Measurements from ENCODE around the gene HUNK. TPM values are rescaled to one million over a fixed set of nuclear protein-coding genes. Genes with fewer than 3 reads are reported as not detected.
"Not testable (repeated sequence)": the region's sequence is repeated elsewhere in the genome, so short reads cannot be mapped to it uniquely, and the experiment has no call there.

The HUNK gene
- total RNA-seq, 4 donors from 2014 or later = 1.6 to 7.0 (median 3.4) TPM

DNA sequence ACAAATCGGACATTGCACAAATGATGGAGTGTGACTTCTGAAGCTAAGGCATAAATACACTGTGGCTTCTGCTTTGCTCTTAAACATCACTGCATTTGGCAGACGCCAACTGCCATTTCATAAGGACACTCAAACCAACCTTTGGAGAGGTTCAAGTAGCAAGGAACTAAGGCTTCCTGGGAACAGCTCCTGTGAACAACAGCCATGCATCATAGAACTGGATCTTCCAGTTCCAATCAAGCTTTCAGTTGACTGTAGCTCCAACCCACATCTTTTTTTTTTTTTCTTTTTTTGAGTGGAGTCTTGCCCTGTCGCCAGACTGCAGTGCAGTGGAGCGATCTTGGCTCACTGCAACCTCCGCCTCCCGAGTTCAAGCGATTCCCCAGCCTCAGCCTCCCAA lies 10.7 kb upstream of the HUNK start:
- Histone ChIP-seq H3K27ac (no peak overlapping the region), H3K4me3 (no peak overlapping the region), H3K36me3 (no peaks in the 10 kb centered on the region), H3K27me3 (no peaks in the 10 kb centered on the region), H3K4me1 (no peaks in the 10 kb centered on the region), H3K9me3 (no peaks in the 10 kb centered on the region)
- TF ChIP-seq, protein P1, sequence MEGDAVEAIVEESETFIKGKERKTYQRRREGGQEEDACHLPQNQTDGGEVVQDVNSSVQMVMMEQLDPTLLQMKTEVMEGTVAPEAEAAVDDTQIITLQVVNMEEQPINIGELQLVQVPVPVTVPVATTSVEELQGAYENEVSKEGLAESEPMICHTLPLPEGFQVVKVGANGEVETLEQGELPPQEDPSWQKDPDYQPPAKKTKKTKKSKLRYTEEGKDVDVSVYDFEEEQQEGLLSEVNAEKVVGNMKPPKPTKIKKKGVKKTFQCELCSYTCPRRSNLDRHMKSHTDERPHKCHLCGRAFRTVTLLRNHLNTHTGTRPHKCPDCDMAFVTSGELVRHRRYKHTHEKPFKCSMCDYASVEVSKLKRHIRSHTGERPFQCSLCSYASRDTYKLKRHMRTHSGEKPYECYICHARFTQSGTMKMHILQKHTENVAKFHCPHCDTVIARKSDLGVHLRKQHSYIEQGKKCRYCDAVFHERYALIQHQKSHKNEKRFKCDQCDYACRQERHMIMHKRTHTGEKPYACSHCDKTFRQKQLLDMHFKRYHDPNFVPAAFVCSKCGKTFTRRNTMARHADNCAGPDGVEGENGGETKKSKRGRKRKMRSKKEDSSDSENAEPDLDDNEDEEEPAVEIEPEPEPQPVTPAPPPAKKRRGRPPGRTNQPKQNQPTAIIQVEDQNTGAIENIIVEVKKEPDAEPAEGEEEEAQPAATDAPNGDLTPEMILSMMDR (IDR thresholded peaks at IDR 0.05) = no peak
- no peak for TF ChIP-seq POLR2A (IDR thresholded peaks at IDR 0.05)
- no peak for DNase-seq

DNA sequence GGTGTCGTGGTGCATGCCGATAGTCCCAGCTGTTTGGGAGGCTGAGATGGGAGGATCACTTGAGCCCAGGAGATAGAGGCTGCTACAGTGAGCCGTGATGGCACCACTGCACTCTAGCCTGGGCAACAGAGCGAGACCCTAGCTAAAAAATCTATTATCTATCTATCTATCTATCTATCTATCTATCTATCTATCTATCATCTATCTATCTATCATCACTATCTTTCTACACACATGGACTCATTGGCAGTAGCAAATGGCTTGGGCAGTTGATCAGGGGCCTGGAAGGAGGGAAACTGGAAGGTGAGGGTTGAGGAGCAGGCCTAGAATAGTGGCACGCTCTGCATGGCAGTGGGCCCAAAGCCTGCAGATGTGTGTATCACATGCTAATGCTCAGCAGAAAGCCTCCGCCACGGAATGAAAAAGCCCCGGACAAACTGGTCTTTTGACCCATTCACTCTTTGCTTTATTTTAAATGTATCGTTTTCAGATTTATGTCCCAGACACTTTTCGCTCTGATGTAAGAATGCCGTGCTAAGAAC lies 7.3 kb upstream of the HUNK start:
- Histone ChIP-seq H3K9me3 (no peaks in the 10 kb centered on the region), H3K4me3 (no peak overlapping the region), H3K36me3 (no peaks in the 10 kb centered on the region), H3K4me1 (no peaks in the 10 kb centered on the region), H3K27ac (no peak overlapping the region), H3K27me3 (no peaks in the 10 kb centered on the region)
- no peak for TF ChIP-seq POLR2A (IDR thresholded peaks at IDR 0.05)
- TF ChIP-seq, protein P1 (IDR thresholded peaks at IDR 0.05) = no peak
- peak in 1 of 3 donors; percentile 8 for DNase-seq

DNA sequence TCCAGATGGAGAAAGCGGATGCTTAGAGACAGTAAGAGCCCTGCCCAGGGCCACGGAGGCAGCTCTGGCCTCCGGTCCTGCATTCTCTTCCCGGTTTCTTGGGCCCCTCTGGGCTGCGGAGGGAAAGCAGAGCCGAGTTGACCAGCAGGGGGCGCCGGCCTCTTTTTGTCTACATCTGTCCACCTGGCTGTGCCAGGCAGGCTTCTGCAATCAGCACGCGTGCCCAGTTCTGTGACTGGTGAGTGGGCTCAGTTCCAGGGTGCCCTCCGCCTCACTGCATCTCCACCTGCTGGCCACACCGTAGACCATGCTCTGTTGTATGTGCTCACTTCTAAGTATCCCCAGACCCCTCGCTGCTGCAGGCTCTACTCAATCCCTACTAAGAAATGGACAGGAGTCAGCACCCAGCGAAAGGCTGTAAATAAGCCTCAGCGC lies 6.7 kb upstream of the HUNK start:
- DNase-seq = peak; percentile 62 to 92 (median 90)
- H3K4me1 ChIP-seq = no peaks in the 10 kb centered on the region
- no peak overlapping the region for H3K27ac ChIP-seq
- no peaks in the 10 kb centered on the region for H3K9me3 ChIP-seq
- no peaks in the 10 kb centered on the region for H3K27me3 ChIP-seq
- no peak overlapping the region for H3K4me3 ChIP-seq
- H3K36me3 ChIP-seq = no peaks in the 10 kb centered on the region
- TF ChIP-seq POLR2A (IDR thresholded peaks at IDR 0.05) = no peak
- TF ChIP-seq, protein P1 (IDR thresholded peaks at IDR 0.05) = peak; percentile 41 to 83 (median 78)

DNA sequence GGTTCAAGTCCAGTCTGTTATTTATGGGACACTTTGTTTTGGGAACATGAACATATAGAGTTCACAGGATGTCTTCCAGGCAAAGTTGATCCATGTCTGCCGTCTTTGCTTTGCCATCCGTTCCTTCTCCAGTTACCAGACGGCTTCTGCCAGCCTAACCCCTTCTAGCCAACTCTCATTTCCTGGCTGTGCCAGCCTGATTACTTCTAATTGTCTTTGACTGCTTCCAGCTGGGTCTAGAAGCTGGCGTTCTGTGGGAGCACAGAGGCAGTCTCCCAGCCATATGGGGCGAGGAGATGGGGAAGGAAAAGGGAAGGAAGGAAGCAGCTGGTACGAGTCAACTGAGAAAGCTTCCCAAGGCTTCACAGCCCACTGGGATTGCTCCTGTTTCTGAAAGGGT lies 3.1 kb upstream of the HUNK start:
- peaks cover 0 to 18% (median 2%) of the 10 kb centered on the region in 4 donors for H3K4me1 ChIP-seq
- no peak for TF ChIP-seq POLR2A (IDR thresholded peaks at IDR 0.05)
- TF ChIP-seq, protein P1 (IDR thresholded peaks at IDR 0.05) = no peak
- no peaks in the 10 kb centered on the region for H3K36me3 ChIP-seq
- H3K27me3 ChIP-seq = no peaks in the 10 kb centered on the region
- H3K27ac ChIP-seq = no peak overlapping the region
- no peak overlapping the region for H3K4me3 ChIP-seq
- no peaks in the 10 kb centered on the region for H3K9me3 ChIP-seq
- DNase-seq = no peak

DNA sequence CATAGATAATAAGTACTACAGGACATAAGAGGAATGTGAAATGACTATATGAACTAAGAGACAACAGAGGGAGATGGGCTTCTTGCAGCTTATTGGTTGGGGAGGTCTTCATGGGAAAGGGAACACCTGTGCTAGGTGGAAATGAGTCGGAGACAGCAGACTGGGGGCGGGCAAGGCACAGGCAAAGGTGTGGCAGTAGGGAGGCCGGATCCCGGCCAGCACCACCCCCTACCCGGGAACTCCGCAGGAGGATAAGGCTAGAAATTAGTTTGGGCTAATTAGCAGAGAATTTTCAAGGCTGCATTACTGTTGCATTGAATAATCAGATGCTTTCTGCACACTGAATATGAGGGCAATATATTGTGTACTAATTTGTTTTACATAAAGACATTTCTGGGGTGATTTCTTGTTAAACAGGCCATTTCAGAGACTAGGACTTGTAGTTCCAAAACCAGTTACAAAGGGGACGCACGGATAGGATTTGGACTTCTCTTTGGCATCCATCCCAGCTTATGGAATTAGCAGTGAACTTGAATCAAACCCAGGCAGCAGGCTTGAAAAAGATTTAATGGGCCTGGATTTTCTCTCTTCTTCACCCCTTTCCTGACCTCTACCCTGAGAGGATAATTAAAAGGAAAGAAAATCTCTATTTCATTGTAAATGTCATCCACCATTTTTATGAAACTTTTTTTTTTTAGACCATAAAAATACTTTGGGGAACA lies 2.2 kb upstream of the HUNK start:
- Histone ChIP-seq H3K4me1 (peaks cover 0 to 22% (median 2%) of the 10 kb centered on the region in 4 donors), H3K9me3 (no peaks in the 10 kb centered on the region), H3K27ac (no peak overlapping the region), H3K36me3 (no peaks in the 10 kb centered on the region), H3K4me3 (no peak overlapping the region), H3K27me3 (no peaks in the 10 kb centered on the region)
- DNase-seq = no peak
- TF ChIP-seq POLR2A (IDR thresholded peaks at IDR 0.05) = no peak
- TF ChIP-seq, protein P1 (IDR thresholded peaks at IDR 0.05) = no peak

DNA sequence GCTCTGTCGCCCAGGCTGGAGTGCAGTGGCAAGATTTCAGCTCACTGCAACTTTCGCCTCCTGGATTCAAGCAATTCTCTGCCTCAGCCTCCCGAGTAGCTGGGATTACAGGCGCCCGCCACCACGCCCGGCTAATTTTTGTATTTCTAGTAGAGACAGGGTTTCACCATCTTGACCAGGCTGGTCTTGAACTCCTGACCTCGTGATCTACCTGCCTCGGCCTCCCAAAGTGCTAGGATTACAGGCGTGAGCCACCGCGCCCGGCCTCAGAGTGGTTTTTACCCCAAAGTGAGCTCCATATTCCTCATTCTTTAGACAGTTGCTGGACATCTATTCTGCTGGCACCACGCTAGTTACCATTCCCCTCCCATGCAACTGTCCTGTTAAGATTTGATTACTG lies 1.4 kb upstream of the HUNK start:
- H3K27me3 ChIP-seq, H3K9me3 ChIP-seq, H3K36me3 ChIP-seq, H3K4me3 ChIP-seq, DNase-seq, H3K27ac ChIP-seq: not testable (repeated sequence)
- H3K4me1 ChIP-seq = peaks cover 0 to 22% (median 2%) of the 10 kb centered on the region in 4 donors
